Ishikawa (cell line): ENCODE results near the gene C10orf95.

Experiments
- CEBPB ChIP-seq: IDR thresholded peaks from 2 replicates; pipeline ENCODE4 v1.6.1; 2012
- CREB1 ChIP-seq: IDR thresholded peaks from 2 replicates; pipeline ENCODE4 v1.6.1; 2012; ENCODE audit warnings: low read depth
- EGR1 ChIP-seq: IDR thresholded peaks from 2 replicates; pipeline ENCODE4 v1.6.1; 2012
- EP300 ChIP-seq: IDR thresholded peaks from 2 replicates; pipeline ENCODE4 v1.6.1; 2012; ENCODE audit warnings: borderline replicate concordance
- FOXM1 ChIP-seq: IDR thresholded peaks from 2 replicates; pipeline ENCODE4 v1.6.1; 2012; ENCODE audit warnings: low read depth, borderline replicate concordance
- NFIC ChIP-seq: IDR thresholded peaks from 2 replicates; pipeline ENCODE4 v1.6.1; 2012
- RAD21 ChIP-seq: IDR thresholded peaks from 2 replicates; pipeline ENCODE4 v1.6.1; 2012; ENCODE audit warnings: low read depth
- TAF1 ChIP-seq: IDR thresholded peaks from 2 replicates; pipeline ENCODE4 v1.6.1; 2012; ENCODE audit warnings: low read depth, mild to moderate bottlenecking
- TCF12 ChIP-seq: IDR thresholded peaks from 2 replicates; pipeline ENCODE4 v1.6.1; 2012; ENCODE audit warnings: low read depth
- TEAD4 ChIP-seq: IDR thresholded peaks from 2 replicates; pipeline ENCODE4 v1.6.1; 2012
- YY1 ChIP-seq: IDR thresholded peaks from 2 replicates; pipeline ENCODE4 v1.6.1; 2012; ENCODE audit warnings: low read depth
- ZBTB7A ChIP-seq: IDR thresholded peaks from 2 replicates; pipeline ENCODE4 v1.6.1; 2012; ENCODE audit warnings: low read depth
- TF ChIP-seq, protein P1 (sequence below): IDR thresholded peaks from 2 replicates; pipeline ENCODE4 v1.6.1; 2012
- TF ChIP-seq, protein P2 (sequence below): IDR thresholded peaks from 2 replicates; pipeline ENCODE4 v1.6.1; 2012
- TF ChIP-seq, protein P3 (sequence below): IDR thresholded peaks from 2 replicates; pipeline ENCODE4 v1.6.1; 2012; ENCODE audit warnings: low read depth, mild to moderate bottlenecking

Gene C10orf95

DNA sequence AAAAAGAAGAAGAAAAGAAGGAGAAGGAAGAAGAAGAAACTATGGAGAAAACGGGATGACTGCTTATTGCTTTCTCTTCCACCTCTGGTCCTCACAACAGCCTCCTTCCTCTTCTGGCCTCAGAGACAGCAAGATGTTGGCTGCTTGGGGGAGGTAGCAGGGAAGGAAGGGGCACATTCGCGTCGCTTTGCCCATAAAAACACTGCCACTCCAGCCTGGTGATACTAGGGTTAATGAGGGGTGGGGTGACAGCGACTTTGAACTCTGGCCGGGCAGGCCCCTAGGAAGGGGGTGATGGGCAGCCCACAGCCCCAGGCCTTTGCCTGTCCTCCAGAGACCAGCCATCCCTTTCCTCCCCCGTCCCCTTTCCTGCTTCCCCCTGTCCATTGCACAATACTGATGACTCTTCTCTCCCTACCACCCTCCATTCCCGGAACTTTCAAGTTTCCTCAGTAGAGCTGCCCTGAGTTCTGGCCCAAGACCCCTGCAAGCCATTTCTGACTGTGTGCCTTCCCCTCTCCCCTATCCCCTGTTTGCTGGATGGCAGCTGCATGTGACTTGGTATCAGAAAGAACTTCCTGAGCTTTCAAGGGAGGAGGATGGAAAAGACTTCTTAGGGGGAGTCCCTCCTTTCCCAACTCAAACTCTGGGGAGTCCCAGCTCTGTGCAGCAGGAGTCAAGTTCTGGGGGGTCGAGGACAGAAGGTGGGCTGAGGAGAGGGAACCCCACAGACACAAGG lies 16.8 kb downstream of the C10orf95 start:
- no peak for TF ChIP-seq CEBPB

DNA sequence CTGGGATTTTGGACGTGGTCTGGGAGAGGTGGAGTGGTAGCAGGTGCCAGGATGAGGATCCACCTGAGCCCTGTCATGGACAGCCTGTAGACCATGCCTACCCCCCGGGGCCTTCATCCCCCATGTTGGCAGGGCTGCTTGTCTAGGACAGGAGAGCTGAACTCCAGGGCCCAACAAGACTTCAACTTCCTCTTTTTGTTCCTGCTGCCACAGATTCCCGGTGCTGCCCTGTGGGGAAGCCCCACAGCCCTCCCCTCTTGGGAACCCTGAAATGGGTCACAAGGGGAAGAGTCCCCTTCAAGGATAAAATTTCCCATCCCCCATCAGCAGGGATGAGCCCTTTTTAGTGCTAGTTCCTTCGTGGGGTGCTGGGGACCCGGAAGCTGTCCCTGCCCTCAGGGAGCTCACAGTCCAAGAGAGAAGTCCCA lies 17.7 kb downstream of the C10orf95 start:
- TF ChIP-seq, protein P1, sequence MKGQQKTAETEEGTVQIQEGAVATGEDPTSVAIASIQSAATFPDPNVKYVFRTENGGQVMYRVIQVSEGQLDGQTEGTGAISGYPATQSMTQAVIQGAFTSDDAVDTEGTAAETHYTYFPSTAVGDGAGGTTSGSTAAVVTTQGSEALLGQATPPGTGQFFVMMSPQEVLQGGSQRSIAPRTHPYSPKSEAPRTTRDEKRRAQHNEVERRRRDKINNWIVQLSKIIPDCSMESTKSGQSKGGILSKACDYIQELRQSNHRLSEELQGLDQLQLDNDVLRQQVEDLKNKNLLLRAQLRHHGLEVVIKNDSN = no peak
- TF ChIP-seq YY1 (no peak), ZBTB7A (no peak), FOXM1 (no peak), CREB1 (no peak), EGR1 (no peak), NFIC (no peak), TCF12 (no peak), TAF1 (no peak), TEAD4 (no peak), EP300 (no peak)
- TF ChIP-seq, protein P2, sequence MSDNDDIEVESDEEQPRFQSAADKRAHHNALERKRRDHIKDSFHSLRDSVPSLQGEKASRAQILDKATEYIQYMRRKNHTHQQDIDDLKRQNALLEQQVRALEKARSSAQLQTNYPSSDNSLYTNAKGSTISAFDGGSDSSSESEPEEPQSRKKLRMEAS = no peak
- TF ChIP-seq, protein P3, sequence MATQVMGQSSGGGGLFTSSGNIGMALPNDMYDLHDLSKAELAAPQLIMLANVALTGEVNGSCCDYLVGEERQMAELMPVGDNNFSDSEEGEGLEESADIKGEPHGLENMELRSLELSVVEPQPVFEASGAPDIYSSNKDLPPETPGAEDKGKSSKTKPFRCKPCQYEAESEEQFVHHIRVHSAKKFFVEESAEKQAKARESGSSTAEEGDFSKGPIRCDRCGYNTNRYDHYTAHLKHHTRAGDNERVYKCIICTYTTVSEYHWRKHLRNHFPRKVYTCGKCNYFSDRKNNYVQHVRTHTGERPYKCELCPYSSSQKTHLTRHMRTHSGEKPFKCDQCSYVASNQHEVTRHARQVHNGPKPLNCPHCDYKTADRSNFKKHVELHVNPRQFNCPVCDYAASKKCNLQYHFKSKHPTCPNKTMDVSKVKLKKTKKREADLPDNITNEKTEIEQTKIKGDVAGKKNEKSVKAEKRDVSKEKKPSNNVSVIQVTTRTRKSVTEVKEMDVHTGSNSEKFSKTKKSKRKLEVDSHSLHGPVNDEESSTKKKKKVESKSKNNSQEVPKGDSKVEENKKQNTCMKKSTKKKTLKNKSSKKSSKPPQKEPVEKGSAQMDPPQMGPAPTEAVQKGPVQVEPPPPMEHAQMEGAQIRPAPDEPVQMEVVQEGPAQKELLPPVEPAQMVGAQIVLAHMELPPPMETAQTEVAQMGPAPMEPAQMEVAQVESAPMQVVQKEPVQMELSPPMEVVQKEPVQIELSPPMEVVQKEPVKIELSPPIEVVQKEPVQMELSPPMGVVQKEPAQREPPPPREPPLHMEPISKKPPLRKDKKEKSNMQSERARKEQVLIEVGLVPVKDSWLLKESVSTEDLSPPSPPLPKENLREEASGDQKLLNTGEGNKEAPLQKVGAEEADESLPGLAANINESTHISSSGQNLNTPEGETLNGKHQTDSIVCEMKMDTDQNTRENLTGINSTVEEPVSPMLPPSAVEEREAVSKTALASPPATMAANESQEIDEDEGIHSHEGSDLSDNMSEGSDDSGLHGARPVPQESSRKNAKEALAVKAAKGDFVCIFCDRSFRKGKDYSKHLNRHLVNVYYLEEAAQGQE = no peak

DNA sequence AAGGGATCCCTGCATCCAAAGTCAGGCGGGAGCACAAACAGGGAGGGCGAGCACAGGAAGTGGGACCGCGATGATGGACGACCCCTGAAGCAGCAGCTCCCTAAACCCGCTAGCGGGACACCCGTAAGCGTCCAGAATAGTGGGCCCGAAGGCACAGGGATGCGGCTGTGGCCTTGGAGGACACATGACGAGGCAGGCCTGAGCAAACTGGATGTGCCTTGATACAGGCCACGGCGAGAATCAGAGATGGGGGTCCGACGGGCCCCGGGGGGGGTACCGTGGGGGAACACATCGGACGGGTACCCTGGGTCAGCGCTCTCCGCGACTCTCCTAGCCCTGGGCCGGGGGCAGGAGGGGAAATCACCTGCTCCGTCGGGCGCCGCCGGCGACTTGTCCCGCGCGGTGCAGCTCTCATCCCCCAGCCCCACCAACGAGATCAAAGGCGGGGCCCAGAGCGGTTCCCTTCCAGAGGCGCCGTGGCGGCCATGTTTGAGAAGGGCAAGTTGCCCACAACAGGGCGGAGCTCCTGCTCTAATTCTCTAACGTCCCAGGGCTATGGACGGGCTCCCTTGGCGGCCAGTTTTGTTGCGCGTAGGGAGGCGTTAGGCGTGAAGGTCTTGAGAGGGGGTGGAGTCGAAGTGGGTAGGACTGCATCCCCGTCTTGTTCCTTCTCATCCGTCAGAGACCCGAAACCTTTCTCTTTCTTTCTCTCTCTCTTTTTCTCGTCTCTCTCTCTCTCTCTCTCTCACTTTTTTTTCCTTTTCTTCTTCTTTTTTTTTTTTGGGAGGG lies 19.0 kb downstream of the C10orf95 start, which contains the start of gene CUEDC2:
Gene CUEDC2, minus strand, starts transcription at position 413 of the 789 bp plus-strand sequence. CDS start 7,386 bp downstream, outside the sequence.
- TF ChIP-seq CREB1 (peak; percentile 63; the same call in 1 of the 2 replicates), NFIC (0 out of 2 replicates have a peak, but pooled peaks have one; percentile 23), EP300 (no peak), FOXM1 (no peak), EGR1 (peak; percentile 76), RAD21 (peak; percentile 20; the same call in 1 of the 2 replicates), TAF1 (peak; percentile 94), ZBTB7A (peak; percentile 94; the same call in 1 of the 2 replicates), TCF12 (peak; percentile 65; the same call in 1 of the 2 replicates), CEBPB (no peak), TEAD4 (peak; percentile 32; the same call in 1 of the 2 replicates), YY1 (peak; percentile 100)
- TF ChIP-seq, protein P2 = peak; percentile 82
- TF ChIP-seq, protein P3 = no peak
- TF ChIP-seq, protein P1 = peak; percentile 39; the same call in 1 of the 2 replicates

DNA sequence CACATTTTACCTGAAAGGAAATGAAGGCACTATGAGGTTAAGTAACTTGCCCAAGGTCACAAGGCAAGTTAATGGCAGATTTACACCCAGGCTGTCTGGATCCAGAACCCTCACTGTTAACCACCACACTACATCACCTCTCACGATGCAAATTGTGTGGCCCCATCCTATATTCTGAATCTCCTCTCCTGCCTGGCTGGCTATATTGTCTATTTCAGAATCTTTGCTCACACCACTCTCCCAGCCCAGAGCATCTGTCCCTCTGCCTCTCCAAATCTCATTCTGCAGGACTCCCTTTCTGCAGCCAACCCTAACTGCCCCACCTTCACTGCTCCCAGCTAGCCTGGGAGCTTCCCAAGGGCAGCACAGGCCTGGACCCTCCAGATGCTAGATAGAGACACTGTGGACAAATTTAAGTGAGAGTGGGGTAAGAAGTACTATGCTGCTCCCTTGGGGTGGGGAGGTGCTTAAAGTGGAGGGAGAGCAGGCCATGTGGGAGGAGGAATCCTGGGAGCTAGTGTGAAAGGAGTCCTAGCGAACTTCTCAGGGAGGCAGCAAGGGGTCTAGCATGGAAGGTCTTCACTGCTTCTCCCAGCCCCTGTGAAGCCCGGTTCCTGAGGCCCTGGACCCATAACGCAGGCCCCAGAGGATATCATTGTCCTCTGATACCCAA lies 19.8 kb downstream of the C10orf95 start:
- TF ChIP-seq CEBPB (no peak), YY1 (no peak), CREB1 (no peak), RAD21 (no peak)
- TF ChIP-seq, protein P3 = no peak
- TF ChIP-seq, protein P2 = peak; percentile 70; the same call in 1 of the 2 replicates
